ENCODE results near the gene ZNF618. TPM values are rescaled to one million over a fixed set of nuclear protein-coding genes. Genes with fewer than 3 reads are reported as not detected.

The ZNF618 gene
- total RNA-seq, 4 donors from 2014 or later: 2.1 to 6.2 (median 4.1) TPM

DNA sequence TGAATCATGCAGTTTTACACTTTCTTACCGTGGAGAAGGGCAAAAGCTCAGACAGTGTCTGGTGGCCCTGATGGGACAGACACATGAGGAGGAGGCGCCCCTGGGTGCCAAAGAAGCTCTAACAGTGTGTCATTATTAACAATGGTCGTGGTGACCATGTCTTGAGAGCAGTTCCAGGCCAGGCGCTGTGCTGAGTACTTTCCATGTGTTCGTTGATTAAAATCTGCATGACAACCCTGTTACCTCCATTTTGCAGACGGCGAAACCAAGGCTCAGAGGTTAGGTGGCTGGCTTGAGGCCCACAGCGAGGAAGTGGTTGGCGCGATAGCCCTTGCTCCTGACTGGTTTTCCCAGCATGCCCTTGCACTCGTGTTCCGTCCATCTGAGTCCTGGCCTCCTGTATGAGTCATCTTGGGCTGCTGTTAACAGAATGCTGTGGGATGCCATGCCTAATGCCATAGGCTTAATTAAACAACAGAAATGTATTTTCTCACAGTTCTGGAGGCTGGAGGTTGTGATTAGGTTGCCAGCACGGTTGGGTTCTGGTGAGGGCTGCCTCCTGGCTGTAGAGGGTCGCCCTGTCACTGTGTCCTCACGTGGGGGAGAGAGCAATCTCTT, 110.0 kb downstream of the ZNF618 start:
- H3K4me1 ChIP-seq: peaks cover 0 to 17% (median 2%) of the 10 kb centered on the region in 3 donors
- H3K9me3 ChIP-seq: no peaks in the 10 kb centered on the region
- WGBS, 2 donors (ENCODE audit: low coverage in 1 of 2): 76 to 100% methylated on average over 1 to 11 of the region's 15 CpGs
- TF ChIP-seq POLR2AphosphoS5 (IDR thresholded peaks at IDR 0.05) (no peak), POLR2A (IDR thresholded peaks at IDR 0.05) (no peak), CTCF (IDR thresholded peaks at IDR 0.05) (no peak), EP300 (IDR thresholded peaks at IDR 0.05) (no peak)
- no peak for ATAC-seq
- H3K27me3 ChIP-seq: no peaks in the 10 kb centered on the region
- H3K4me3 ChIP-seq: no peak overlapping the region
- no peak overlapping the region for H3K27ac ChIP-seq
- H3K36me3 ChIP-seq: peaks cover 0 to 16% of the 10 kb centered on the region in 2 donors

DNA sequence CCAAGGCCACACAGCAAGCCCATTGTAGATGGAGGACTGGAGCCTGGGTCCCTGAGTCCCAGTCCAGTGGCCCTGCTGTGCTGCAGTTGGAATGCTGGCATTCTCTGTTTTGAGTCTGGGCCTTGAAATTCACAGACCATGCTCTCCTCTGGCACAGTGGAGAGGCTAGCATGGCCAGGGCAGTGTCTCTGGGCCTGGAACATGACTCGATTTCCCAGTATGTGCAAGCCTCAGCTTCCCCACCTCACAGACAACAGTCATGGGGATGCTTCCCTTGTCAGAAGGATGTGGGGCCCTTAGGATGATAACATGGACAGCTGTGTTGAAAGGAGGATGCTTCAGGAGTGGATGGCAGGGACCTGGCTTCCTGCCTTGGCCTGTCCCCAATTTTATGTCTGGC, 110.8 kb downstream of the ZNF618 start:
- Histone ChIP-seq H3K4me3 (no peak overlapping the region), H3K27ac (no peak overlapping the region), H3K9me3 (no peaks in the 10 kb centered on the region), H3K36me3 (peaks cover 0 to 16% of the 10 kb centered on the region in 2 donors), H3K27me3 (no peaks in the 10 kb centered on the region), H3K4me1 (peaks cover 0 to 24% (median 7%) of the 10 kb centered on the region in 3 donors)
- ATAC-seq: no peak
- WGBS, 2 donors (ENCODE audit: low coverage in 1 of 2): no CpG with 5 or more reads among the region's 1 CpG
- TF ChIP-seq EP300 (IDR thresholded peaks at IDR 0.05) (no peak), CTCF (IDR thresholded peaks at IDR 0.05) (no peak), POLR2A (IDR thresholded peaks at IDR 0.05) (no peak), POLR2AphosphoS5 (IDR thresholded peaks at IDR 0.05) (no peak)

DNA sequence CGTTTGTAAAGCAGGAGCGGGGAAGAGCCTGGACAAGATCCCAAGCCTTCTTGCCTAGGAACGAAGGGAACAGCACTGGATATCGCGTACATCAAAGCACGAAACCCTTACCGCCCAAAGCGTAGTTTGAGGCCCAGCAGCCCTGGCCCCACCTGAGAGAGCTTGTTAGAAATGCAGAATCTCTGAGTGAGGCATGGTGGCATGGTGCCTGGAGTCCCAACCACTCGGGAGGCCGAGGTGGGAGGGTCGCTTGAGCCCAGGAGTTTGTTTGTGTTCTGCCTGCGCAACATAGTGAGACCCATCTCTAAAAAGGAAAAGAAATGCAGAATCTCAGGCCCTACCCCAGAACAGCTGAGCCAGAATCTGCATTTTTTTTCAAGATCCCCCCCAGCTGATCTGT, 111.4 kb downstream of the ZNF618 start:
- Histone ChIP-seq H3K36me3 (peaks cover 0 to 16% of the 10 kb centered on the region in 2 donors), H3K27me3 (no peaks in the 10 kb centered on the region), H3K27ac (no peak overlapping the region), H3K4me1 (peaks cover 0 to 30% (median 11%) of the 10 kb centered on the region in 3 donors), H3K9me3 (no peaks in the 10 kb centered on the region), H3K4me3 (no peak overlapping the region)
- ATAC-seq: no peak
- 82% methylated on average over 4 of the region's 12 CpGs; no CpG with 5 or more reads in 1 of the 2 donors for WGBS, 2 donors (ENCODE audit: low coverage in 1 of 2)
- TF ChIP-seq POLR2AphosphoS5 (IDR thresholded peaks at IDR 0.05): no peak
- no peak for TF ChIP-seq EP300 (IDR thresholded peaks at IDR 0.05)
- TF ChIP-seq CTCF (IDR thresholded peaks at IDR 0.05): no peak
- TF ChIP-seq POLR2A (IDR thresholded peaks at IDR 0.05): no peak

- WGBS, 2 donors (ENCODE audit: low coverage in 1 of 2): 88 to 89% methylated on average over 5 to 10 of the region's 23 CpGs
- TF ChIP-seq POLR2A (IDR thresholded peaks at IDR 0.05) (no peak), CTCF (IDR thresholded peaks at IDR 0.05) (no peak), POLR2AphosphoS5 (IDR thresholded peaks at IDR 0.05) (no peak), EP300 (IDR thresholded peaks at IDR 0.05) (no peak)
- H3K4me1 ChIP-seq: peaks cover 0 to 40% (median 11%) of the 10 kb centered on the region in 3 donors
- H3K27ac ChIP-seq: peak overlapping the region in 3 of 4 donors; percentile 47 to 50 (median 48)
- H3K27me3 ChIP-seq: no peaks in the 10 kb centered on the region
- ATAC-seq: no peak
- no peak overlapping the region for H3K4me3 ChIP-seq
- H3K9me3 ChIP-seq: no peaks in the 10 kb centered on the region
- peaks cover 0 to 16% of the 10 kb centered on the region in 2 donors for H3K36me3 ChIP-seq
Measured at GRCh38 chr9:113988385-113989016, 112.4 kb downstream of the ZNF618 start.
